Melanocyte of skin (primary cell): Measurements from ENCODE around the gene KMT2A. TPM values are rescaled to one million over a fixed set of nuclear protein-coding genes. Genes with fewer than 3 reads are reported as not detected.

Experiments used
- total RNA-seq, 2 donors: library from RNA; depleted of rRNA; stranded (reverse); fragments of >200 nt; gene quantifications; 2 replicates each; pipeline ENCODE4 v1.2.3, GENCODE V29; 2012

KMT2A gene
- total RNA-seq, result 10 to 100 TPM; 26.5 to 29.6 TPM

DNA sequence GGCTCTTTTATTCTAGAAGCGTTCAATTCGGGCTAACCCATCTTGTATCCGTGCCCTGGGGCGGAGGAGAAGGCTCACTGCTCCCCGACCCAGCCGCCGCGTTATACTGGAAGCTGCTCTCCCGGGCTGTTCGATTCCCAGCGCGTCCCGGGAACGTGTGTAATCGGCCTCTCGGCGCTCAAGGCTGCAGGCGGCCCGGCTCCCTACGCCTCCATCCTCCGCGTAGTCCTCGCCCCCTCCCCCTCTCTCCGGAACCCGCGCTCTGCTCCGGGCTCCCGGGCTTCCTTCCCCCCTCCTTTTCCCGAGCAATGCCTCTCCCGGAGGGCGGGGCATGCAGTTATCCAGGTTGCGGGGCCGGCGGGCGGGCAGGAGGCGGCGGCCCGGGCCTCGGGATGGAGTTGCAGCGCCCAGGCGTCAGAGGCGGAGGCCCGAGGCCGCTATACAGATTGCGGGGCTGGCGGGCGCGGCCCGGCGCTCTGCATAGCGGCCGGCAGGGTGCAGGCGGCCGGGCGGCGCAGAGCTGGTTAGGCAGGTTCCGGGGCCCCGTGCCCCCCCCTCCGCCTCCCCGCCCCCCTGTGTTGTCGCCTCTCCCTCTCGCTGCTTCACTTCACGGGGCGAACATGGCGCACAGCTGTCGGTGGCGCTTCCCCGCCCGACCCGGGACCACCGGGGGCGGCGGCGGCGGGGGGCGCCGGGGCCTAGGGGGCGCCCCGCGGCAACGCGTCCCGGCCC, at the start of gene KMT2A:
TSS of gene KMT2A (plus strand) at position 600 of the 732 bp plus-strand sequence. CDS start at position 621, 21 bp downstream.

GRCh38 chr11:118401151-118401879, 35.0 kb upstream of the KMT2A start, which contains the start of gene ATP5MG:
TSS of gene ATP5MG (plus strand) at chr11:118401606. CDS start at chr11:118401666, 60 bp downstream.

GRCh38 chr11:118527109-118527508, 90.8 kb downstream of the KMT2A start, which contains the start of gene TTC36:
TSS of gene TTC36 (plus strand) at chr11:118527474. CDS start at chr11:118527495, 21 bp downstream.

GRCh38 chr11:118530683-118531596, 94.6 kb downstream of the KMT2A start, which contains the start of gene TMEM25:
TSS of gene TMEM25 (plus strand) at chr11:118531192. CDS start at chr11:118531802, 610 bp downstream.

GRCh38 chr11:118572061-118572980, 136.0 kb downstream of the KMT2A start, which contains the start of gene ARCN1:
TSS of gene ARCN1 (plus strand) at chr11:118572409. CDS start at chr11:118572548, 139 bp downstream.

Other genes with a start within 250 kb of the KMT2A start
- gene JAML, start 211.5 kb upstream of the KMT2A start, total RNA-seq, result under 1 TPM in 1 of 2 donors, not detected in 1; under 0.01 TPM
- gene MPZL3, start 184.1 kb upstream of the KMT2A start, total RNA-seq, result 1 to 10 TPM in 1 of 2 donors, under 1 TPM in 1; 0.67 to 1.0 TPM
- gene MPZL2, start 172.2 kb upstream of the KMT2A start, total RNA-seq, result under 1 TPM in 1 of 2 donors, not detected in 1; 0.33 TPM
- not detected for gene CD3E, start 131.8 kb upstream of the KMT2A start, total RNA-seq
- not detected for gene CD3D, start 93.8 kb upstream of the KMT2A start, total RNA-seq
- gene CD3G, start 92.1 kb upstream of the KMT2A start, total RNA-seq, result not detected
- 10 to 100 TPM; 45.6 to 46.5 TPM for gene UBE4A, start 76.9 kb upstream of the KMT2A start, total RNA-seq
- gene ATP5MG, start 34.9 kb upstream of the KMT2A start, total RNA-seq, result 10 to 100 TPM; 29.9 to 43.0 TPM
- under 1 TPM in 1 of 2 donors, not detected in 1; 0.34 TPM for gene TTC36, start 91.0 kb downstream of the KMT2A start, total RNA-seq
- 10 to 100 TPM in 1 of 2 donors, 1 to 10 TPM in 1; 1.3 to 10.3 TPM for gene TMEM25, start 94.7 kb downstream of the KMT2A start, total RNA-seq
- gene IFT46, start 129.4 kb downstream of the KMT2A start, total RNA-seq, result 10 to 100 TPM; 22.4 to 28.0 TPM
- gene ARCN1, start 135.9 kb downstream of the KMT2A start, total RNA-seq, result 10 to 100 TPM; 71.6 to 95.9 TPM
- gene PHLDB1, start 171.1 kb downstream of the KMT2A start, total RNA-seq, result 10 to 100 TPM; 32.0 to 33.3 TPM
- not detected for gene TREH, start 243.2 kb downstream of the KMT2A start, total RNA-seq